Measurements from ENCODE around the gene DRAM2.

DNA sequence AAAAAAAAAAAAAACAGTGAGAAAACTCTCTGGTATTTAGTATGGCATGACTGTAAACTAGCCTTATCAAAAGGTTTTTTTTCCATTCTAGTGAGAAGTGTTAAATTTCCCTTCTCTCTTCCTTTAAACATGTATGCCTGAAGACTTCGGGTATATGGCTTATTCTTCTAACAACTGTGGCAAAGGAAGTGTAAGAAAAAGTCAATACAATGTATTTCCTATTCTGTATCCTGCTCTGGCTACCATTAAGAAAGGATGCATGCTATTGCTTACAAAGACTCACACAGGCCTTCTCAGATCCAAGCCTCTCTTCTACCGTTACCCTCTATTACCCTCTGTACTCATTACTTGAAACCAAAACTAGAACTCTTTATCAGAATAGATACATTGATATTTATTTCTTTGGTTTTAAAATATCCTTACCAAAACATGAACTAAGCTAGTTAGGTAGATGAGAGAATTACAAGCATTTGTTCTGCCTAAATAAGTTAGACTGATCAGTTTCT is 8.5 kb upstream of the DRAM2 start:
- TF ChIP-seq ZNF747 (tag by site-specific recombination; IDR thresholded peaks at IDR 0.05) (no peak), ZNF629 (tag by site-specific recombination; IDR thresholded peaks at IDR 0.05) (no peak), ZIC2 (tag by site-specific recombination; IDR thresholded peaks at IDR 0.05) (no peak)
- TF ChIP-seq, protein P1, sequence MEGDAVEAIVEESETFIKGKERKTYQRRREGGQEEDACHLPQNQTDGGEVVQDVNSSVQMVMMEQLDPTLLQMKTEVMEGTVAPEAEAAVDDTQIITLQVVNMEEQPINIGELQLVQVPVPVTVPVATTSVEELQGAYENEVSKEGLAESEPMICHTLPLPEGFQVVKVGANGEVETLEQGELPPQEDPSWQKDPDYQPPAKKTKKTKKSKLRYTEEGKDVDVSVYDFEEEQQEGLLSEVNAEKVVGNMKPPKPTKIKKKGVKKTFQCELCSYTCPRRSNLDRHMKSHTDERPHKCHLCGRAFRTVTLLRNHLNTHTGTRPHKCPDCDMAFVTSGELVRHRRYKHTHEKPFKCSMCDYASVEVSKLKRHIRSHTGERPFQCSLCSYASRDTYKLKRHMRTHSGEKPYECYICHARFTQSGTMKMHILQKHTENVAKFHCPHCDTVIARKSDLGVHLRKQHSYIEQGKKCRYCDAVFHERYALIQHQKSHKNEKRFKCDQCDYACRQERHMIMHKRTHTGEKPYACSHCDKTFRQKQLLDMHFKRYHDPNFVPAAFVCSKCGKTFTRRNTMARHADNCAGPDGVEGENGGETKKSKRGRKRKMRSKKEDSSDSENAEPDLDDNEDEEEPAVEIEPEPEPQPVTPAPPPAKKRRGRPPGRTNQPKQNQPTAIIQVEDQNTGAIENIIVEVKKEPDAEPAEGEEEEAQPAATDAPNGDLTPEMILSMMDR (tag by site-specific recombination; IDR thresholded peaks at IDR 0.05) = no peak
- TF ChIP-seq, protein P2, sequence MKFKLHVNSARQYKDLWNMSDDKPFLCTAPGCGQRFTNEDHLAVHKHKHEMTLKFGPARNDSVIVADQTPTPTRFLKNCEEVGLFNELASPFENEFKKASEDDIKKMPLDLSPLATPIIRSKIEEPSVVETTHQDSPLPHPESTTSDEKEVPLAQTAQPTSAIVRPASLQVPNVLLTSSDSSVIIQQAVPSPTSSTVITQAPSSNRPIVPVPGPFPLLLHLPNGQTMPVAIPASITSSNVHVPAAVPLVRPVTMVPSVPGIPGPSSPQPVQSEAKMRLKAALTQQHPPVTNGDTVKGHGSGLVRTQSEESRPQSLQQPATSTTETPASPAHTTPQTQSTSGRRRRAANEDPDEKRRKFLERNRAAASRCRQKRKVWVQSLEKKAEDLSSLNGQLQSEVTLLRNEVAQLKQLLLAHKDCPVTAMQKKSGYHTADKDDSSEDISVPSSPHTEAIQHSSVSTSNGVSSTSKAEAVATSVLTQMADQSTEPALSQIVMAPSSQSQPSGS (tag by site-specific recombination; IDR thresholded peaks at IDR 0.05; ENCODE audit: low read depth) = no peak
- TF ChIP-seq, protein P3, sequence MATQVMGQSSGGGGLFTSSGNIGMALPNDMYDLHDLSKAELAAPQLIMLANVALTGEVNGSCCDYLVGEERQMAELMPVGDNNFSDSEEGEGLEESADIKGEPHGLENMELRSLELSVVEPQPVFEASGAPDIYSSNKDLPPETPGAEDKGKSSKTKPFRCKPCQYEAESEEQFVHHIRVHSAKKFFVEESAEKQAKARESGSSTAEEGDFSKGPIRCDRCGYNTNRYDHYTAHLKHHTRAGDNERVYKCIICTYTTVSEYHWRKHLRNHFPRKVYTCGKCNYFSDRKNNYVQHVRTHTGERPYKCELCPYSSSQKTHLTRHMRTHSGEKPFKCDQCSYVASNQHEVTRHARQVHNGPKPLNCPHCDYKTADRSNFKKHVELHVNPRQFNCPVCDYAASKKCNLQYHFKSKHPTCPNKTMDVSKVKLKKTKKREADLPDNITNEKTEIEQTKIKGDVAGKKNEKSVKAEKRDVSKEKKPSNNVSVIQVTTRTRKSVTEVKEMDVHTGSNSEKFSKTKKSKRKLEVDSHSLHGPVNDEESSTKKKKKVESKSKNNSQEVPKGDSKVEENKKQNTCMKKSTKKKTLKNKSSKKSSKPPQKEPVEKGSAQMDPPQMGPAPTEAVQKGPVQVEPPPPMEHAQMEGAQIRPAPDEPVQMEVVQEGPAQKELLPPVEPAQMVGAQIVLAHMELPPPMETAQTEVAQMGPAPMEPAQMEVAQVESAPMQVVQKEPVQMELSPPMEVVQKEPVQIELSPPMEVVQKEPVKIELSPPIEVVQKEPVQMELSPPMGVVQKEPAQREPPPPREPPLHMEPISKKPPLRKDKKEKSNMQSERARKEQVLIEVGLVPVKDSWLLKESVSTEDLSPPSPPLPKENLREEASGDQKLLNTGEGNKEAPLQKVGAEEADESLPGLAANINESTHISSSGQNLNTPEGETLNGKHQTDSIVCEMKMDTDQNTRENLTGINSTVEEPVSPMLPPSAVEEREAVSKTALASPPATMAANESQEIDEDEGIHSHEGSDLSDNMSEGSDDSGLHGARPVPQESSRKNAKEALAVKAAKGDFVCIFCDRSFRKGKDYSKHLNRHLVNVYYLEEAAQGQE (tag by site-specific recombination; IDR thresholded peaks at IDR 0.05) = no peak

Measured in HEK293 (cell line).